ENCODE data around the gene AIRE. TPM values are rescaled to one million over a fixed set of nuclear protein-coding genes. Genes with fewer than 3 reads are reported as not detected.
A peak's percentile ranks its signal among the peaks of the same experiment; 100 is the strongest.
"Not testable (repeated sequence)": the region's sequence is repeated elsewhere in the genome, so short reads cannot be mapped to it uniquely, and the experiment has no call there.

The AIRE gene
- total and polyA plus RNA-seq, 9 donors, result 0.04 to 0.72 (median 0.11) TPM; not detected in 1

GRCh38 chr21:44338971-44339910 lies 53.6 kb downstream of the AIRE start, which contains the start of gene CFAP410:
TSS of gene CFAP410 (minus strand) at chr21:44339390. CDS start at chr21:44339194, 196 bp downstream.
- peak; percentile 98 for DNase-seq
- Histone ChIP-seq H3K27ac (ENCODE audit: low read length) (peak within 1 kb of the TSS; percentile 95), H3K27me3 (ENCODE audit: control insufficient read depth, insufficient read depth, low read length) (no peaks in the 10 kb centered on the region), H3K4me1 (ENCODE audit: control insufficient read depth, insufficient read depth, low read length) (peaks cover 17% of the 10 kb centered on the region), H3K36me3 (ENCODE audit: control insufficient read depth, insufficient read depth, low read length) (peaks cover 24% of the 10 kb centered on the region), H3K4me3 (ENCODE audit: low read length) (peak within 1 kb of the TSS; percentile 82), H3K9me3 (replicated peaks; ENCODE audit: control insufficient read depth, low read depth, low read length) (no peaks in the 10 kb centered on the region)
- WGBS (ENCODE audit: insufficient coverage), result under 1% methylated on average over 68 of the region's 90 CpGs

DNA sequence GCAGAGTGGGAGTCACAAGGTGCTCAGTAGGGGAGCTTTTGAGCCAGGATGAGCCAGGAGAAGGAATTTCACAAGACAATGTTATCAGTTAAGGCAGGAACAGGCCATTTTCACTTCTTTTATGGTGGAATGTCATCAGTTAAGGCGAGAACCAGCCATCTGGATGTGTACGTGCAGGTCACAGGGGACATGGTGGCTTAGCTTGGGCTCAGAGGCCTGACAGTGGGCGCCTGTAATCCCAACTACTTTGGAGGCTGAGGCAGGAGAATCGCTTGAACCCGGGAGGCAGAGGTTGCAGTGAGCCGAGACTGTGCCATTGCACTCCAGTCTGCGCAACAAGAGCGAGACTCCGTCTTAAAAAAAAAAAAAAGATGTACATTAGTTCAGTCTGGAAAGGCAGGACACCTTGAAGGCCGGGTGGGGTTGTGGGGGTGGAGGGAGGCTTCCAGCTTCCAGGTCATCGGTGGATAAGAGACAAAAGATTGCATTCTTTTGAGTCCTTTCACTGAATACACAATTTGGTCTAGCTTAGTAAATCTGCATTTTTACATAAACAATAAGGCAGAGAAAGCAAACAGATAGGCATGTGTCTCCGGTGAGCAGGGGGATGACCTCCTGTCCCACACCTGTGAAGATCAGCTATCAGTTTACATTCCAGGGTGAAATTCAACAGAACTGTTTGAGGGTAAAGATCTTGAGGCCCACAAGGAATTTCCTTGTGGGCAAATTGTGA lies 56.2 kb downstream of the AIRE start:
- H3K4me1 ChIP-seq (ENCODE audit: control insufficient read depth, insufficient read depth, low read length), result peaks cover 17% of the 10 kb centered on the region
- 77% methylated on average over 10 of the region's 12 CpGs for WGBS (ENCODE audit: insufficient coverage)
- not testable (repeated sequence) for H3K27ac ChIP-seq (ENCODE audit: low read length); H3K4me3 ChIP-seq (ENCODE audit: low read length); H3K27me3 ChIP-seq (ENCODE audit: control insufficient read depth, insufficient read depth, low read length); DNase-seq; H3K9me3 ChIP-seq (replicated peaks; ENCODE audit: control insufficient read depth, low read depth, low read length); H3K36me3 ChIP-seq (ENCODE audit: control insufficient read depth, insufficient read depth, low read length)

- H3K4me3 ChIP-seq (ENCODE audit: low read length); DNase-seq; H3K27ac ChIP-seq (ENCODE audit: low read length); H3K27me3 ChIP-seq (ENCODE audit: control insufficient read depth, insufficient read depth, low read length); H3K9me3 ChIP-seq (replicated peaks; ENCODE audit: control insufficient read depth, low read depth, low read length); H3K36me3 ChIP-seq (ENCODE audit: control insufficient read depth, insufficient read depth, low read length): not testable (repeated sequence)
- H3K4me1 ChIP-seq (ENCODE audit: control insufficient read depth, insufficient read depth, low read length), result peaks cover 15% of the 10 kb centered on the region
- WGBS (ENCODE audit: insufficient coverage), result 93% methylated on average over 6 of the region's 8 CpGs
Observed at GRCh38 chr21:44342981-44343380, 57.3 kb downstream of the AIRE start.

- Histone ChIP-seq H3K27ac (ENCODE audit: low read length) (no peak overlapping the region), H3K9me3 (replicated peaks; ENCODE audit: control insufficient read depth, low read depth, low read length) (no peaks in the 10 kb centered on the region), H3K4me3 (ENCODE audit: low read length) (no peak overlapping the region), H3K27me3 (ENCODE audit: control insufficient read depth, insufficient read depth, low read length) (peaks cover 24% of the 10 kb centered on the region), H3K4me1 (ENCODE audit: control insufficient read depth, insufficient read depth, low read length) (peaks cover 7% of the 10 kb centered on the region), H3K36me3 (ENCODE audit: control insufficient read depth, insufficient read depth, low read length) (no peaks in the 10 kb centered on the region)
- no peak for DNase-seq
- 83% methylated on average over 16 of the region's 17 CpGs for WGBS (ENCODE audit: insufficient coverage)
Observed at GRCh38 chr21:44344541-44345183, 59.0 kb downstream of the AIRE start.

DNA sequence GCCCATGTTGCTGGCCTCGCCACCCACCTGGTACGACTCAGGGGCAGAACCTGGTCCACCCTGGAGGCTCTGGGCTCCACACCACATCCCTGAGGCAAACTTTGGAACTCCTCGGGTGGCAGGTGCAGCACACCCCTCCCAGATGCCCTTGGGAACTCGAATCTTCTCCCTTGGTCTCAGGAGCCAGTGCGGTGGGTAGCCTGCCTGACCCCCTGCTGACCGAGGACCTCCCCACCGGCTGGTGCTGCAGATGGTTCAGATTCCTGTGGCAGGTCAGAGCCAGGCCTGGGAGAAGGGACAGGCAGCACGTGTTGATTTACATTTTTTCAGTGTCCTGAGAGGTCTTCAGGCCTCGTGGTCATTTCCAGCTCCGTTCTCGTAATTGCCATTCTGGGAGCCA lies 59.8 kb downstream of the AIRE start:
- Histone ChIP-seq H3K4me3 (ENCODE audit: low read length) (no peak overlapping the region), H3K9me3 (replicated peaks; ENCODE audit: control insufficient read depth, low read depth, low read length) (no peaks in the 10 kb centered on the region), H3K27me3 (ENCODE audit: control insufficient read depth, insufficient read depth, low read length) (peaks cover 28% of the 10 kb centered on the region), H3K36me3 (ENCODE audit: control insufficient read depth, insufficient read depth, low read length) (no peaks in the 10 kb centered on the region), H3K27ac (ENCODE audit: low read length) (no peak overlapping the region), H3K4me1 (ENCODE audit: control insufficient read depth, insufficient read depth, low read length) (no peaks in the 10 kb centered on the region)
- 54% methylated on average over 11 of the region's 11 CpGs for WGBS (ENCODE audit: insufficient coverage)
- no peak for DNase-seq

GRCh38 chr21:44347911-44348451 lies 62.3 kb downstream of the AIRE start:
- DNase-seq, result no peak
- WGBS (ENCODE audit: insufficient coverage), result 53% methylated on average over 20 of the region's 22 CpGs
- H3K4me1 ChIP-seq (ENCODE audit: control insufficient read depth, insufficient read depth, low read length), result peaks cover 18% of the 10 kb centered on the region

More at GRCh38 chr21:44347911-44348451, 62.3 kb downstream of the AIRE start:
- Histone ChIP-seq H3K36me3 (ENCODE audit: control insufficient read depth, insufficient read depth, low read length) (no peaks in the 10 kb centered on the region), H3K9me3 (replicated peaks; ENCODE audit: control insufficient read depth, low read depth, low read length) (no peaks in the 10 kb centered on the region), H3K27me3 (ENCODE audit: control insufficient read depth, insufficient read depth, low read length) (peaks cover 53% of the 10 kb centered on the region), H3K27ac (ENCODE audit: low read length) (no peak overlapping the region), H3K4me3 (ENCODE audit: low read length) (no peak overlapping the region)

Other genes with a start within 250 kb of the AIRE start
- gene PWP2, start 178.5 kb upstream of the AIRE start, total RNA-seq, result 2.4 TPM
- gene PWP2, start 178.5 kb upstream of the AIRE start, polyA plus RNA-seq (ENCODE audit: insufficient read depth in 1 of 8, insufficient read length in 8 of 8, low replicate concordance in 1 of 8), result 10 to 100 TPM in 2 of 8 donors, 1 to 10 TPM in 5, not detected in 1; 1.1 to 13.3 (median 7.6) TPM
- 10.4 TPM for gene GATD3, start 152.2 kb upstream of the AIRE start, total RNA-seq
- gene GATD3, start 152.2 kb upstream of the AIRE start, polyA plus RNA-seq (ENCODE audit: insufficient read depth in 1 of 8, insufficient read length in 8 of 8, low replicate concordance in 1 of 8), result 10 to 100 TPM; 19.7 to 77.1 (median 34.2) TPM
- 1.9 TPM for gene ICOSLG, start 44.9 kb upstream of the AIRE start, total RNA-seq
- 10 to 100 TPM in 2 of 8 donors, 1 to 10 TPM in 6; 4.9 to 10.8 (median 8.4) TPM for gene ICOSLG, start 44.9 kb upstream of the AIRE start, polyA plus RNA-seq (ENCODE audit: insufficient read depth in 1 of 8, insufficient read length in 8 of 8, low replicate concordance in 1 of 8)
- not detected for gene DNMT3L, start 24.0 kb upstream of the AIRE start, total RNA-seq
- gene DNMT3L, start 24.0 kb upstream of the AIRE start, polyA plus RNA-seq (ENCODE audit: insufficient read depth in 1 of 8, insufficient read length in 8 of 8, low replicate concordance in 1 of 8), result not detected
- 51.9 TPM for gene PFKL, start 14.2 kb downstream of the AIRE start, total RNA-seq
- gene PFKL, start 14.2 kb downstream of the AIRE start, polyA plus RNA-seq (ENCODE audit: insufficient read depth in 1 of 8, insufficient read length in 8 of 8, low replicate concordance in 1 of 8), result 10 to 100 TPM; 51.6 to 84.4 (median 66.0) TPM
- gene CFAP410, start 53.5 kb downstream of the AIRE start, total RNA-seq, result 15.9 TPM
- gene CFAP410, start 53.5 kb downstream of the AIRE start, polyA plus RNA-seq (ENCODE audit: insufficient read depth in 1 of 8, insufficient read length in 8 of 8, low replicate concordance in 1 of 8), result 10 to 100 TPM; 17.5 to 23.9 (median 20.2) TPM
- gene TRPM2, start 67.7 kb downstream of the AIRE start, total RNA-seq, result 0.89 TPM
- gene TRPM2, start 67.7 kb downstream of the AIRE start, polyA plus RNA-seq (ENCODE audit: insufficient read depth in 1 of 8, insufficient read length in 8 of 8, low replicate concordance in 1 of 8), result 1 to 10 TPM; 1.3 to 1.9 (median 1.5) TPM
- 0.98 TPM for gene LRRC3, start 169.6 kb downstream of the AIRE start, total RNA-seq
- gene LRRC3, start 169.6 kb downstream of the AIRE start, polyA plus RNA-seq (ENCODE audit: insufficient read depth in 1 of 8, insufficient read length in 8 of 8, low replicate concordance in 1 of 8), result 1 to 10 TPM; 2.2 to 4.2 (median 2.5) TPM